GM18520 (cell line): Measurements from ENCODE around the gene MAGI1.
"Not testable (repeated sequence)": the region's sequence is repeated elsewhere in the genome, so short reads cannot be mapped to it uniquely, and the experiment has no call there.

Experiments used
- ATAC-seq: cut with Tn5 transposase; IDR thresholded peaks from one replicate; pipeline ENCODE4 v1.9.1; 2021; ENCODE audit not compliant: unreplicated experiment

The MAGI1 gene

DNA sequence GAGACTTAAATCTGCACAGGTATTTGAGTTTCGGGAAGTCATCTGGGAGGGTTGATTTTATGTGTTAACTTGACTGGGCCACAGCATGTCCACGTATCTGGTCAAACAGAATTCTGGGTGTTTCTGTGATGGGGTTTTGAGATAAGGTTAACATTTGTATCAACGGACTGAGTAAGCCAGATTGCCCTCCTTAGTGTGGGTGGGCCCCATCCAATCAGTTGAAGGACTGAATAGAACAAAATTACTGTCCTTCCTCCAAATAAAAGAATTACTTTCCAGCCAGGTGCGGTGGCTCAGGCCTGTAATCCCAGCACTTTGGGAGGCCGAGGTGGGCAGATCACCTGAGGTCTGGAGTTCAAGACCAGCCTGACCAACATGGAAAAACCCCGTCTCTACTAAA lies 399.3 kb downstream of the MAGI1 start:
- no peak for ATAC-seq

DNA sequence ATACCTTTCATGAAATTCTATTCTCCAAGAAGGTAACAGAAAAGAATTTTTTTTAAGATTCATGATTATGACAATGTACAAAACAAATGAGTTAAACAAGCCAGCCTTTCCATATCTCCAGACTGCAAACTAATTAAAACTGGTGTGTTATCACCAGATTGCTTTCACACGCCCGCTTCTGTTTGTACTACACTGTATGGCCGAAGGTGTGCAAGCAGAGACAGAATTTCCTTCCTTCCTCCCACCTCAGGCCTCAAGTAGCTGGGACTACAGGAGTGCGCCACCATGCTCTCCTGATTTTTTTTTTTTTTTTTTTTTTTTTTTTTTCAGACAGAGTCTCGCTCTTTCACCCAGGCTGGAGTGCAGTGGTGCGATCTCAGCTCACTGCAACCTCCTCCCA lies 400.4 kb downstream of the MAGI1 start:
- no peak for ATAC-seq

DNA sequence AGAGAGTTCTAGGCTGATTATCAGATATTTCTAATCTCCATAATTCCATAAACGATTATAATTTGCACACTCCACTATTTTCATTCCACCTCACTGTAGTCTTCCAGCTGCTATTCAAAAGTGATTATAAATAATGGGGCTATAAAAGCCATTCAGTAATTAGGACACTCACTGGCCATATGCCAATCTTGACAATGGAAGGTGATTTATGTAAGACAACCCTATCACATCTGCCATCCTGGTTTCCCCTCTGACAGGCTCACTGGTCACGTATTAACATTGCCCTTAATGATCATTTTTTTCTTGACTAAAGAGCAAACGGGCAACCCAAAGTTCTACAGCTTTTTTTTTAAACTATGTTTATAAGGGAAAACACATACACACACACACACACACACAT lies 402.4 kb downstream of the MAGI1 start:
- ATAC-seq, result no peak

DNA sequence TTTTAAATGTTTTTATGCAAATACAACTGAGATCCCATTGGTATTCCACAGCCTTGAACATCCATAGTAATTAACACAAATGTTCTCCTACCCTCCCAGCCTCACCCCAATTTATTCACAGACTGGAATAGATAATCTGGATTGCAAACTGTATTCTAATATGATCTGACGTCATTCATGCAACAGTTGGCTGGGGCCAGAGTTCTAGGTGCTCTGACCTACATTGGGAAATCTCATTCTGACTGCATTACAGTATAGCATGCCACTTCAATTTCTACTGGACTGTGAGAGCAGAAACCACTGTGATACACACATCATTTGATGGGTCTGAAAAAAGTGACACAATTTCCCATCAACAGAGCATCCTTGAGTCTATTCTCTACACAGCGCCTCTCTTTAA lies 403.1 kb downstream of the MAGI1 start:
- no peak for ATAC-seq

DNA sequence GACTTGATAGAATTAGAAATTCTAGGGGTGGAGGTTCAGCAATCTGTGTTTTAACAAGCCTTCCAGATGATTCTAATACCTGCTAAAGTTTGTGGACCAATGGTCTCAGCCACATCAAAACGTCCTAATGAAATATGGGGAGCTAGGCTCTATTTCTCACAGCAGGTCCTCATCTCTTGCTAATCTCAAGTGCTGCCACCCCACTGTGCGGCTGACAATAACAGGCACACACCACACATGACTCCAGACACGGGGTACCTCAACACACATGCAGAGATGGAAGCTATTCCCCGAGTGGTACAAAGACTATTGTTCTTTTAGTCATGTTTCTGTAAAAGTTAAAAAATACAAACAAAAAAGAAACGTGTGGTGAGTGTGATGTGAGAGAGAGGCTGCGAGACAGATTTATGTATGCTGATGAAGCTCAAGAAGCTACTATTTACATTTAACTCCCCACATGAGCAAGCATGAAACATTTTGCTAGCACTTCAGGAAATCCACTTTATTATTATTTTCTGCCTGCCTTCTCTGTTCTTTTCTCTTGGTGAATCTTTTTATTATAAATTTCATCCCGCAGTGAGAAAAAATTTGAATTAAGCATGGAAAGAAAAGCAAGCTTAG lies 405.6 kb downstream of the MAGI1 start:
- no peak for ATAC-seq

DNA sequence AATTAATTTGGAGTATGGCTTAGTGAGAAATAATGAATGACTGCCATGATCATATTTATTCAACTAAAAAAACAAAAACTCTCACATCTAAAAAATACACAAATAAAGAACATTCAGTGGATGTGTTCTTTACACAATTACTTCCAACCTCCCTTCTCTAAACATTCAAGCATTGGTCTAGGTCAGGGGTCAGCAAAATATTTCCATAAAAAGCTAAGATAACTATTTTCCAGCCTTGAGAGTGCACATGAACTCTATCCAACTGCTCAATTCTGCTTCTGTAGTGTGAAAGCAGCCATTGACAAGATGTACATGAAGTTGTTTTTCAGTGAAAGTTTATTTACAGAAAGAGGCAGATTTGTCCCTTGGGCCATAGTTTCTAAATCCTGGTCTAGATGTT lies 406.3 kb downstream of the MAGI1 start:
- no peak for ATAC-seq

DNA sequence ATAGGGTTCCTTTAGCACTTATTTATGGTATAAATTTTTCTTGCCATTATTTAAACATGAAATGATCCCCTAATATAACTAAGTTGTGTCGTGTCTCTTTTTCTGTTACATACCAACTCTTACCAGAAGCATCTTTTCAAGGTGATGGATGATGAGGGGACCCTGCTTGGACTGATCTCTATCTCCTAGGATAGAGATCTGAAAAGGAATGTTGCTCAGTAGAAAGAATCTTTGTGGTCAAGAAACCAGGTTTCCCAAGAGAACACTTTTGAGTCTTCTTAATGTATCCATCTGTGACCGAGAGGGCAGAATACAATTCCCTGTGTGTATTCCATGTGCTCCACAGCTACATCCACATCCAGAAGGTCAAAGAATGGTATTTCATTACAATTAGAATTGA lies 409.7 kb downstream of the MAGI1 start:
- no peak for ATAC-seq

DNA sequence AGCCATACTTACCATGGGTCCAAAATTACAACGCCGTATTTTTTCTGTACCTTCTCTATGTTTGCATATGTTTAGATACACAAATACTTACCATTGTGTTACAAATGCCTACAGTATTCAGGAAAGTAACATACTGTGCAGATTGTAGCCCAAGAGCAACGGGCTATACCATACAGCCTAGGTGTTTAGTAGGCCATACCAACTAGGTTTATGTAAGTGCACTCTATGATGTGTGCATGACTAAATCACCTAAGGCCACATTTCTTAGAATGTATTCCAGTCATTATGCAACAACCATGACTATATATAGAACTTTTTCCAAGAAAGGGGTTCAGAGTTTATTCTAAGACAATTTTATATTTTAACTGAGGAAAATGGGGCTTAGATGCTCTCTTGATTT lies 411.7 kb downstream of the MAGI1 start:
- no peak for ATAC-seq

DNA sequence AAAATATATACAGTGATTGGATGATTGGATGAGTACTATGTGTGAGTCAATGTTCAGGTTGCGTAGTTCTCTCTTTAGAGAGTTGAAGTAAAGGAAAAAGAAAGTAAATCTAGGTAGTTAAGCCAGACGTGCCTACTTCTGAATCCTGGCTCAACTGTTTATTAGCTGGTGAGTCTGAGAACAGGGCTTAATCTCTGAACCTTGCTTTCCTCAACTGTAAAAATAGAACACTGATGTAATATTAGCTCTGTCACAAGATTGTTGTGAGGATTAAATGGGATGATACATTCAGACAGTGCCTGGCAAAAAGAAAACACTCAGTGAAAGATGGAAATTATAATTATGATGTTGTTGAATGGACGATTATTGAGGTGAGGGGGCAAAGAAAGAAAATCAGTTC lies 413.4 kb downstream of the MAGI1 start:
- no peak for ATAC-seq

DNA sequence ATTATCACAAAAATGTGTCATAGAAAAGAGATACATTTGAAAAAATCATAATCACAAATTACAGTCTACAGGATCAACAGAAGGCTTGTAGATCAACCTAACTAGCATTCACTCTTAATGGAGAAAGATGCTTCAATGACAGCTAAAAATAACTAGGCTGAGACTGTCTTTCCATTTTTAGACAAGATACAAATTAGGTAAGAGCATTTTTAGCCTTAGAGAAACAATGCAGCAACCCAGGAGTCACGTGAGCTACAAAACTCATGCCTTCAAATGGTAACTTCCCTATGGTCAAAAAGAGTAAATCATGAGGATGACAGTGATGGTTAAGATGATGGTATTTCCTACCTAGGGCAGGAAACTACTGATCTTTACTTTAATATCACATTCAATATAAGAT lies 415.4 kb downstream of the MAGI1 start:
- ATAC-seq, result no peak

DNA sequence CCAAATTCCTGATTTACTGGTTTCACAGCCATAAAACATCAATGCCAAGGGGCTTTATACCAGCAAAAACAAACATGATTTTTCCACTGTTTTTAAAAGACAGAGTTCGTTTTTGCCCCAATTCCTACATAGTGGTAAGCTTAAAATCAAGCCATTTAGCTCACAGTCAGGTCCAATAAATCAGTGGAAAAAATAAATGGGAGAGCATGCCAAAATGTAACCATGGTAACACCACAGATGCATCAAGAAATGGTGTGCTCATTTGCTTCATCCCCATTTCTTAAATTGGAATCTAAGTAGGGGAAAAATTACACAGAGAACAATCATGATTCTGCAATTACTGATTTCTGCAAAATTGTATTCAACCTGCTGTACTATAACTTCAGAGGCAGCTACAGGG lies 418.8 kb downstream of the MAGI1 start:
- ATAC-seq, result no peak

DNA sequence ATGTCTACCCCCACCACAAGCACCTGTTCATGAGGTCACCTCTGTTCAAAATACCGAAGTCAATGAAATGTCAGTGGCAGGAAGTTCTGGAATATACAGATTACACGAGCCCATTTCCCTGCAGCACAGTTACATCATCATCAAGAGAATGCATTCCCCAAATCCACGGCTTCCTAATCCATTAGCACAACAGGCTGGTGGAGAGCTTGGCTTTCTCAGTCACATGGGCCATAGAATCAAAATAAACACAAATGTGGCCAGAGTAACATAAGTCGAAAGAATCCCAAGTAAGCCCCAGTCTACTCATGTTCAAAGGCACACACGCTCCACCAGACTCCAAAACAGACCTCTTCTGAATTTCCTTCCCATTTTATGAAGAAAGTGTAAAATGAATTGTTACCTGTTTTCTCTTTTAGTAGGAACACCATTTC lies 419.3 kb downstream of the MAGI1 start:
- no peak for ATAC-seq

DNA sequence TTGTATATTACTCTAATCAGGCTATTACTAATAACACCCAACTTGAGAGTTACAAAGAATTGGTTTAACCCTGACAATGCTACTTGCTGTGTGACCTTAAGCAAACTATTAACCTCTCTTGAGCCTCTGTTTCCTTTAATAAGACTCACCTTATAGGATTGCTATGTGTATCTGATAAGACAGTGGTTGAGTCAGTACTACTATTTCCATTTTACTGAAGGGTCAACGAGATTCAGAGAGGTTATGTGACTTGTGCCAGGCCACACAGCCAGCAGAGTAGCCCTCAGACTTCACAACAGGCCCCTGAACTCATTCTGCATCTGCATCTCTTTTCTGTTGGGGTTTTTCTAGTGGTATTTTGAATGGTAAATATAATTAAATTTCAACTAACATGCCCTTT lies 420.1 kb downstream of the MAGI1 start:
- ATAC-seq, result no peak

DNA sequence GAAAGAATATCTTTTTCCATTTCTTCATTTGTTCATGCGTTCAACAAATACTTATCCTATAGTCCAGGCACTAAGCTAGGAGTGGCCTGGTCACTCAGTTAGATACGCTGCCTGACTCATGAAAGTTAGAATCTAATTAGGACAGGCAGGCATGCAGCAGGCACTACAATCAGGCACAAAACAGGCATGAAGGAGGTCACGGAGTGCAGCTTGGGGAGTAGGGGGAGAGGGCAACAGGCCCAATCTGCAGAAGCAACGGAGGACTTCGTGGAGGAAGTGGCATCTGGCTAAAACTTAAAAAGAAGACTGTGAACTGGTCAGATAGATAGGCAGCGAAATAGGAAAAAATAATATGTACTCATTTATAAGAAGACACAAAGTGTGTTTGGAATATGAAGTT lies 420.9 kb downstream of the MAGI1 start:
- no peak for ATAC-seq

DNA sequence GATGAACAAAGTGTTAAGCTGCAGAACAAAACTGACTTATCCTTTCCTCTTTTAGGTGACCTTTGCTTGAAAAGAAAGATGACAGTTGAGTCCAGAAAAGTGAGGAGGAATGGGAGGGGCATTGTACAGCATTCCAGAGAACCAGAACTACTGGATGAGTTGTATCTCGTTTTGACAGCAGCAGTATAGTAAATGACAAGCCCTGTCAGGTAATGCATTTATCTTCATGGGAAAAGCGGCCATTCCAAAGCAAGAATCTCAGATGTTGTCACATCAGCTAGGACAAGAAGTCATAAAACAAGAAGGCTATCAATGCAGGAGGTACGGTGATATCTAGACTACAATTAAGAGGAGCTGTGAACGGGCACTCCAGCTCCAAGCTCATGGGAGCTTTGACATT lies 421.5 kb downstream of the MAGI1 start:
- no peak for ATAC-seq

DNA sequence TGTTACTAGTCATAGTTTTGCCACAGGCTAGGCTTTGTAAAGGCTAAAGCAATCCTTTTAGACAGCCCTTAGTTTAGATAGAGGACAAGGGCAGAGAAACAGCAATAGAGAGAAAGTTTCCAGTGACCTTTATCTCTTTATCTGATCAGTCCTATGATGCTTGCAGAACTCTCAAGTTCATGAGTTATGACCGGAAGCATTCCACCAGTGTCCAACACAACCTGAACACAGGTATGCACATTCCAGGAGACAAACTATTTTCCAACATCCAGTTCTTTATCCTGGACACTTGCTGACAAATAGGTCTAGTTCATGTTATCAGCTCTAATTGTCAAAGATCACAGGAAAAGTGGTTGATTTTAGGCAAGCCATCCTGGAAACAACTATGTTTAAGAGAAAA lies 422.2 kb downstream of the MAGI1 start:
- no peak for ATAC-seq

DNA sequence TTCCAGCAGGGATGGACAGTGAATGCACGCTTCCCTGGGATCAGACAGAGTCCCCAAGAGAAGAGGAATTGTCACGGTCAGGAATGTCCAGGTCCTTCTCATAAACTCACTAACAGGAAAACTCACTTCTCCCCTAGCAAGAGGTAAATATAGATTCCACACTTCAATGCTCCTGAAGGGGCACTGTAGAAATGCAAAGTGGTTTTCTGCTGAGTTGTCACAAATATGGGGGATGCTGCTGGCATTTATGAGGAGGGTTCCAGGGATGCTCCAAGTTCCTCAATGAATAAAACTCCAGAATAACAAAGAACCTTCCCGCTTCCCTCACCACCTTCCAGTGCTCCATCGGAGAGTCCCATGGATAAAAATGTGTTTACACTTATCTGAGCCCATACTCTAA lies 423.4 kb downstream of the MAGI1 start:
- no peak for ATAC-seq

DNA sequence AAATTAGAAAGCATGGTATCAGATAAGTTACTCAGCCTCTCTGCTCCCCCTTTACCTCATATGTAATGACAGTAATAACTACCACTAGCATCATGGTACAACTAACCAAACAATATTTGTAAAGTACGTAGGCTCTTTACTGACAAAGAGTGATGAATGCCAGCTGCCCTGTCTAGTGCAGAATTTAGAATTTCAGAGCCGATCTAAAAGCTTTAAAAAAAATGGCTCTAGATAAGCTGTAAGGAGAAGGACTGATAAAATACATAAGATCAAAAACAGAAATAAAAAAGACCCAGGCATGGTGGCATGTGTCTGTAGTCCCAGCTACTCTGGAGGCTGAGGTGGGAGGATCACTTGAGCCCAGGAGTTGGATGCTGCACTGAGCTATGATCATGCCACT lies 424.1 kb downstream of the MAGI1 start:
- no peak for ATAC-seq

DNA sequence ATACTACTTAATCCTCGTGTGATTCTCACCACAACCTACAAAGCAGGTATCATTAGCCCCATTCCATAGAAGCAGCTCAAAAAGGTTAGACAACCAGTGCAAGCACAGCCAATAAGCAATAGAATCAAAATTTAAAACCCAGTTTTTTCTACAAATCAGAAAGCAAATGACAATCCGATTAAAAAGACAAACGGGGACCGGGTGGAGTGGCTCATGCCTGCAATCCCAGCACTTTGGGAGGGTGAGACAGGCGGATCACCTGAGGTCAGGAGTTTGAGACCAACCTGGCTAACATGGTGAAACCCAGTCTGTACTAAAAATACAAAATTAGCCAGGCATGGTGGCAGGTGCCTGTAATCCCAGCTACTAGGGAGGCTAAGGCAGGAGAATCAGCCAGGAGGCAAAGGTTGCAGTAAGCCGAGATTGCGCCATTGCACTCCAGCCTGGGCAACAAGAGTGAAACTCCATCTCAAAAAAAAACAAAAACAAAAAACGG lies 430.7 kb downstream of the MAGI1 start:
- ATAC-seq, result not testable (repeated sequence)

DNA sequence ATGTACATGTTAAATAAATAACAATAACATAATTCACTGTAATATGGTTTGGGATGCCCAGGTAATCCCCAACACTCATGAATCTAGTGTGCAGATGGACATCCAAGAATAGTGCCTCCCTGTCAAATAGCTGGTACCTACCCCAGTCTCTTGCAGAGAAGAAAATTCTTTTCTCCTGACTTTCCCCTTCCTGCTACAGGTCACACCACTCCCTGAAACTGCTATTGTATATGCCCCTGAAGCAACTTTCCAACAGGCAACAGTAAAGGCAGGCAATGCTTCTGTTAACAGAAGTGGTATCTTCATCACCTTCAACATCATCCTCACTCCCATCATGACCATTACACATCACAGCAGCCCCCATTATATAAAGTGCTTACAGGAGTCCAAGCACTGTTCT lies 431.6 kb downstream of the MAGI1 start:
- ATAC-seq, result no peak

DNA sequence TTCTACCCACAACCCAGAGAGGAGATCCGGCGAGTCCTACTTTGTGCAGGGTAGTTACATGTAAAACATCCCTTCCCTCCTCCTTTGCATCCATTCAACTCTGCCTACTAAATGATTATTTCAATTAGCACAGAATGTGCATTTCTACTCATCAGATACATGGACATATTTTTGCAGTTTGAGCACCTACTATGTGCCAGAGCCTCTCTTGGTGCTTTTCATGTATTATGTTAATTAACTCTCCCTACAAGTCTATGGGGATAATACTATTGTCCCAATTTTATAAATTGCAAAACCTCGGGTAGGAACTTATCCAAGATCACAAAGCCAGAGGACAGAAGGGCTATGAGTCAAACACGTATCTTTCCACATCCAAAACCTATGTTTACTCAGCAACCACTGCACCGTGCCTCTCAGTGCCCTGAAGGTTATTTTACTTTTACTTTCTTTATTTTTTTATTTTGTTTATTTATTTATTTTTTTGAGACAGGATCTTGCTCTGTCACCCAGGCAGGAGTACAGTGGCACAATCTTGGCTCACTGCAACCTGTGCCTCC lies 432.8 kb downstream of the MAGI1 start:
- ATAC-seq, result no peak

DNA sequence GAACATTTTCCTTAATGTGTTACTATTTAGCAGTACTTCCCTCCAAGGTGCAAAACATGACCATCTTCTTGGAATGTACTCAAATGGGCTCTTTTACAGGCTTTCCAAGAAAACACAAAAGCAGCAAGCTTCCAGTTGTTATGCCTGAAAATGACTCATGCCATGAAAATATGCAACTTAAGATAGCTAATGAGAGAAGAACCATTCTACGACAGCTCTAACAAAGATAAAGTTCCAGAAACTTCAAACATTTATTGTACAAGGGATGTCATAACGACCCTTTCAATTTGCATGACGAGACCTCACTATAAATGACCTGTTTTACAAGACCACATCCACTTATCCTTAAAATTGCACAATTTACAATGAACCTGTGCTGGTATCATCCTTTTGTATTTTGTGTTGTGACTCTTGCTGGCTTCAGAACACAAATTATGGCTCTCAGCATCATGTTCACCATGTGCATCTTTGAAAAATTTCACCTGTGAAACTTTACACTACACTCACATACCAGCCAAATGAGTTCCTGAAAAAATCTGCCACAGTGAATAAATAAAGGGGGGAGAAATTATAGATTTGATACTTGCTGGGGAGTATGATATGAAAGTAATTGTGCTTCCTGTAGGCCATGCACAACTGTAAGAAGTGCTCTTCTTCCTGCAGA lies 433.7 kb downstream of the MAGI1 start:
- no peak for ATAC-seq

DNA sequence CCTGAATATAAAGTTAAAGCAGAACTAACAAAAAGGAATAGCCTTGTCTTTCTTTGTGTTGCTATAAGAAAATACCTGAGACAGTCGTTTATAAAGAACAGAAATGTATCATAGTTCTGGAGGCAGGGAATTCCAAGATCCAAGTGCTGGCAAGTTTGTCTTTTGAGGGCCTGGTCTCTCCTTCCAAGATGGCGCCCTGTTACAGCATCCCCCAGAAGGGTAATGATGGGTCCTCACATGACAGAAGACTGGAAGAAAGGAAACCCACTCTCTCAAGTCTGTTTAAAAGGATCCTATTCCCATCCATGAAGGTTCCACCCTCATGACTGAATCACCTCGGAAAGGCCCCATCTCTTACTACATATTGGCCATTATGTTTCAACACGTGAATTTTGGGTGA lies 435.1 kb downstream of the MAGI1 start:
- ATAC-seq, result no peak
